Vagina (tissue), 2 donors: ENCODE data around the gene MYG1. TPM values are rescaled to one million over a fixed set of nuclear protein-coding genes. Genes with fewer than 3 reads are reported as not detected.

Experiments used
- DNase-seq, 2 donors: peaks; one replicate each; pipeline ENCODE4 v3.0.0-alpha.2; 2017; ENCODE audit errors: extremely low spot score in 2 of 2
- H3K27ac ChIP-seq: fragments of 200-600 bp; sonication (generic); one replicate; pipeline ENCODE4 v1.5.1; 2019
- H3K27me3 ChIP-seq: fragments of 200-600 bp; sonication (generic); one replicate; pipeline ENCODE4 v1.5.1; 2019
- H3K36me3 ChIP-seq, 2 donors: fragments of 200-600 bp; sonication (generic); one replicate each; pipeline ENCODE4 v1.5.1; 2017 to 2019
- H3K4me1 ChIP-seq: fragments of 200-600 bp; sonication (generic); one replicate; pipeline ENCODE4 v1.5.1; 2019
- H3K4me3 ChIP-seq, 2 donors: fragments of 200-600 bp; sonication (generic); 1 replicate in 1 of 2; 2 replicates in 1 of 2; pipeline ENCODE4 v1.5.1; 2016 to 2019
- H3K9me3 ChIP-seq: fragments of 200-600 bp; sonication (generic); one replicate; pipeline ENCODE4 v1.5.1; 2019
- CTCF ChIP-seq, 3 experiments: fragments of 450-650 bp in 2 of 3; fragments of 200-600 bp in 1 of 3; sonication (generic) in 1 of 3; IDR thresholded peaks; one replicate each; pipeline ENCODE4 v1.5.1; 2017 to 2019; ENCODE audit warnings: antibody characterized with exemption in 3 of 3, mild to moderate bottlenecking in 2 of 3, moderate library complexity in 2 of 3
- POLR2A ChIP-seq, 2 donors: fragments of 450-650 bp; IDR thresholded peaks; one replicate each; pipeline ENCODE4 v1.6.1; 2017; ENCODE audit warnings: antibody characterized with exemption in 2 of 2, mild to moderate bottlenecking in 2 of 2, moderate library complexity in 2 of 2
- POLR2AphosphoS5 ChIP-seq, 2 donors: sonication (generic); formaldehyde crosslinking; IDR thresholded peaks; one replicate each; pipeline ENCODE4 v1.9.0; 2017; ENCODE audit warnings: antibody characterized with exemption in 2 of 2, mild to moderate bottlenecking in 2 of 2, low read depth in 1 of 2; ENCODE audit not compliant: insufficient read depth in 1 of 2
- intact Hi-C: fragments of 100-400 bp; cut with DNase I; formaldehyde crosslinking; loops from one replicate; pipeline ENCODE4 v1.15.1; 2023
- total RNA-seq: library from RNA; depleted of rRNA; stranded (reverse); fragments of >200 nt; gene quantifications from one replicate; pipeline ENCODE4 v1.2.3, GENCODE V29; 2016

MYG1 gene, protein sequence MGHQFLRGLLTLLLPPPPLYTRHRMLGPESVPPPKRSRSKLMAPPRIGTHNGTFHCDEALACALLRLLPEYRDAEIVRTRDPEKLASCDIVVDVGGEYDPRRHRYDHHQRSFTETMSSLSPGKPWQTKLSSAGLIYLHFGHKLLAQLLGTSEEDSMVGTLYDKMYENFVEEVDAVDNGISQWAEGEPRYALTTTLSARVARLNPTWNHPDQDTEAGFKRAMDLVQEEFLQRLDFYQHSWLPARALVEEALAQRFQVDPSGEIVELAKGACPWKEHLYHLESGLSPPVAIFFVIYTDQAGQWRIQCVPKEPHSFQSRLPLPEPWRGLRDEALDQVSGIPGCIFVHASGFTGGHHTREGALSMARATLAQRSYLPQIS
- total RNA-seq: 41.5 TPM

DNA sequence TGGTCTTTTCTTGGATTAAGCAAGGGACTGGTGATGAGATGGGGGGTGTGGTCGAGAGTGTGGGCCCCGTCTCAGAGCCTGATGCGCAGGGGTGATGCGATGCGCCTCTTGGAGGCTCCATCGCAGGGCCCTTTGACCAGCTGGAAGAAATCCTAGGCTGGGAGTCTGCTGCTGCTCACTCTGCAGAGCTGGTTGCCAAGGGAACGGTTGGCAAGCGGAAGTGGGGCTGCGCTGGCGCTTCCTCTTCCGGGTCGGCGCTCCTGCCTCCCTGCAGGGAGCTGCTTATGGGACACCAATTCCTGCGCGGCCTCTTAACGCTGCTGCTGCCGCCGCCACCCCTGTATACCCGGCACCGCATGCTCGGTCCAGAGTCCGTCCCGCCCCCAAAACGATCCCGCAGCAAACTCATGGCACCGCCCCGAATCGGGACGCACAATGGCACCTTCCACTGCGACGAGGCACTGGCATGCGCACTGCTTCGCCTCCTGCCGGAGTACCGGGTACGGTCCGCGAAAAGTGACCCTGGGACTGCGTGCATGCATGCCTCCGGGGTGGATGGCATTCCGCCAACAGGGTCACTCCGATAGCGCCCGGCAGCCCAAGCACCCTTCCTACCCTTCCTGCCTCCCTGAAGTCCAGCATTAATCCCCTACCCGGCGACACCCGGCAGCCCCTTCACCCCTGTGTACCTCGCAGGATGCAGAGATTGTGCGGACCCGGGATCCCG is at the start of gene MYG1:
Gene MYG1 (plus strand): TSS at position 242 of the 727 bp plus-strand sequence. CDS start 43 bp downstream, at position 285.
- TF ChIP-seq CTCF (IDR thresholded peaks at IDR 0.05): peak in 1 of 3 experiments; percentile 1
- peak; percentile 66 to 81 for TF ChIP-seq POLR2AphosphoS5 (IDR thresholded peaks at IDR 0.05; ENCODE audit: insufficient read depth in 1 of 2, low read depth in 1 of 2)
- TF ChIP-seq POLR2A (IDR thresholded peaks at IDR 0.05): no peak
- DNase-seq: no peak
- Histone ChIP-seq H3K4me3 (peak within 1 kb of the TSS; percentile 62 to 66), H3K9me3 (no peaks in the 10 kb centered on the region), H3K27ac (peak within 1 kb of the TSS; percentile 65), H3K36me3 (peaks cover 0 to 32% of the 10 kb centered on the region in 2 donors), H3K4me1 (peaks cover 52% of the 10 kb centered on the region), H3K27me3 (no peaks in the 10 kb centered on the region)
- intact Hi-C loops: no loop called here

DNA sequence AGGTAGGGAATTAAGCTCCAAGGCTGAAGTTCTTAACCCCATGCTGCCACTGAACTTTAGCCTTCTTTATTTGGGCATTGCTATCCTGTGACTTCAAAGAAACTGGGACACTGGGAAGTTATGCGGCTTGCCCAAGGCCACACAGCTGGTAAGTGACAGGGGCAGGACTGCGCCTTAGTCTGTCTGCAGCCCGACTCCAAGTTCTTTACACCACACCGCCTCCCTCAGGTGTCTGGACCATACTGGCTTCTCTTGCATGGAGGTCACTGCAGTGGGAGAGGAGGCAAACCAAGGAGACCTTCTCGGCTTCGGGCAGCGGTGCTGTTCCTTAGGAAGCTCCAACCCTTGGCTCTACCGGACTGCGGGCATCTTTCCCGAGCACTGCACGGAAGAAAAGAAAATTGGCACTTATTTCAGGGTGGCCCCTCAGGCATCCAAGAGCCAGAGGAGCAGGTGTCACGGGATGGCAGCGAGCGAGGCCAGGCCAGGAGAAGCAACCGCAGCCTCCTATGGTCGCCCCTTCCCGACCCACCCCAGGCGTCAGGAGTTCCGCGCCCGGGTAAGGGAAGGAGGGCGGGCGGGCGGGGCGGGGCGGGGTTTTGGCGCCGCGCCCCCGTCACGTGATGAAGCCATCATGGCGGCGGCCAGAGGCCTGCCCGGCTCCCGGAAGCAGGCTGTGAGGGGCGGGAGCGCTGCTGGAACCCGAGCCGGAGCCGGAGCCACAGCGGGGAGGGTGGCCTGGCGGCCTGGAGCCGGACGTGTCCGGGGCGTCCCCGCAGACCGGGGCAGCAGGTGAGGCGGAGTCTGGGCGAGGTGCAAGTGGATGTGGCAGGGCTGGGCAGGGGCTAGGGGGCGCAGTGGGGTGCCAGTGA is 47.8 kb upstream of the MYG1 start:
- peak overlapping the region; percentile 85 to 89 for H3K4me3 ChIP-seq
- TF ChIP-seq POLR2A (IDR thresholded peaks at IDR 0.05): peak in 1 of 2 donors; percentile 62
- peak; percentile 6 to 92 for TF ChIP-seq POLR2AphosphoS5 (IDR thresholded peaks at IDR 0.05; ENCODE audit: insufficient read depth in 1 of 2, low read depth in 1 of 2)
- peak in 2 of 3 experiments; percentile 12 to 43 for TF ChIP-seq CTCF (IDR thresholded peaks at IDR 0.05)
- H3K4me1 ChIP-seq: peaks cover 31% of the 10 kb centered on the region
- peak in 1 of 2 donors; percentile 94 for DNase-seq
- H3K9me3 ChIP-seq: no peaks in the 10 kb centered on the region
- H3K27ac ChIP-seq: peak overlapping the region; percentile 91
- no peaks in the 10 kb centered on the region for H3K27me3 ChIP-seq
- intact Hi-C loops: loop anchor here (5.0 kb wide), 1 partner anchor 34 kb away; no protein-coding TSS in a partner anchor
- H3K36me3 ChIP-seq: peaks cover 0 to 8% of the 10 kb centered on the region in 2 donors

DNA sequence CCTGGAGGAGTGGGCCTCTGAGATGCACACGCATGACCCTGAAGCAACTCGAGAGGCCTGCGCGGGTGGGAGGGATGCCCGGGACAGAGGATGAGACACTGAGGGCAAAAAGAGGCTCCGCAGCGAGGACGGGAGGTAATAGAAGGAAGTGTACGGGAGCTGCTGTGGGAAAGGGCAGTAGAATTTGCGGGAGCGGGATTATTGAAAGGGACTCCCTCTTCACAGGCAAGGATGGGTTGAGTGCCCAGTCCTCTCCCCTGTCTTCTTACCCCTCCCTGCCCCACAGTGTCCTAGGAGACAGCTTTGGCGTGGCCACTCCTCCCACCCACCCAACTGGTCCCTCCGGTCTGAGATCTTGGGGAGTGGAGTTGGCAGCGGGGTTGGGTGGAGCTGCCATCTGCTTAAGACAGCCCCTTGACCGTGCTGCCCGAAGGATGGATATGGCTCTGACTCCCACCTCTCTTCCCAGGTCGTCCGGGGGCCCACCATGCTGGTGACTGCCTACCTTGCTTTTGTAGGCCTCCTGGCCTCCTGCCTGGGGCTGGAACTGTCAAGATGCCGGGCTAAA is 47.1 kb upstream of the MYG1 start:
- H3K36me3 ChIP-seq: peaks cover 0 to 8% of the 10 kb centered on the region in 2 donors
- no peak for TF ChIP-seq CTCF (IDR thresholded peaks at IDR 0.05)
- H3K4me1 ChIP-seq: peaks cover 31% of the 10 kb centered on the region
- peak overlapping the region; percentile 91 for H3K27ac ChIP-seq
- H3K27me3 ChIP-seq: no peaks in the 10 kb centered on the region
- H3K9me3 ChIP-seq: no peaks in the 10 kb centered on the region
- H3K4me3 ChIP-seq: peak overlapping the region; percentile 85 to 89
- DNase-seq: peak in 1 of 2 donors; percentile 88
- intact Hi-C loops: loop anchor here (5.0 kb wide), 1 partner anchor 35 kb away; no protein-coding TSS in a partner anchor

- DNase-seq: no peak
- peak overlapping the region; percentile 91 for H3K27ac ChIP-seq
- H3K4me1 ChIP-seq: peaks cover 31% of the 10 kb centered on the region
- H3K4me3 ChIP-seq: peak overlapping the region; percentile 85 to 89
- intact Hi-C loops: loop anchor here (5.0 kb wide), 1 partner anchor 36 kb away; no protein-coding TSS in a partner anchor
- H3K9me3 ChIP-seq: no peaks in the 10 kb centered on the region
- TF ChIP-seq CTCF (IDR thresholded peaks at IDR 0.05) (no peak), POLR2A (IDR thresholded peaks at IDR 0.05) (no peak), POLR2AphosphoS5 (IDR thresholded peaks at IDR 0.05; ENCODE audit: insufficient read depth in 1 of 2, low read depth in 1 of 2) (no peak)
- no peaks in the 10 kb centered on the region for H3K27me3 ChIP-seq
- peaks cover 0 to 8% of the 10 kb centered on the region in 2 donors for H3K36me3 ChIP-seq
Observed at GRCh38 chr12:53253298-53253697, 46.2 kb upstream of the MYG1 start.
